HPDE6-E6E7 (cell line): ENCODE measurements around the gene TPSD1.
"Not testable (repeated sequence)": the region's sequence is repeated elsewhere in the genome, so short reads cannot be mapped to it uniquely, and the experiment has no call there.

ENCODE experiments used
- DNase-seq: peaks from one replicate; pipeline ENCODE4 v3.0.0; 2011; ENCODE audit warnings: missing footprints; ENCODE audit errors: extremely low spot score

The TPSD1 gene

GRCh38 chr16:1262846-1263221, 7.0 kb downstream of the TPSD1 start:
- DNase-seq, result no peak

DNA sequence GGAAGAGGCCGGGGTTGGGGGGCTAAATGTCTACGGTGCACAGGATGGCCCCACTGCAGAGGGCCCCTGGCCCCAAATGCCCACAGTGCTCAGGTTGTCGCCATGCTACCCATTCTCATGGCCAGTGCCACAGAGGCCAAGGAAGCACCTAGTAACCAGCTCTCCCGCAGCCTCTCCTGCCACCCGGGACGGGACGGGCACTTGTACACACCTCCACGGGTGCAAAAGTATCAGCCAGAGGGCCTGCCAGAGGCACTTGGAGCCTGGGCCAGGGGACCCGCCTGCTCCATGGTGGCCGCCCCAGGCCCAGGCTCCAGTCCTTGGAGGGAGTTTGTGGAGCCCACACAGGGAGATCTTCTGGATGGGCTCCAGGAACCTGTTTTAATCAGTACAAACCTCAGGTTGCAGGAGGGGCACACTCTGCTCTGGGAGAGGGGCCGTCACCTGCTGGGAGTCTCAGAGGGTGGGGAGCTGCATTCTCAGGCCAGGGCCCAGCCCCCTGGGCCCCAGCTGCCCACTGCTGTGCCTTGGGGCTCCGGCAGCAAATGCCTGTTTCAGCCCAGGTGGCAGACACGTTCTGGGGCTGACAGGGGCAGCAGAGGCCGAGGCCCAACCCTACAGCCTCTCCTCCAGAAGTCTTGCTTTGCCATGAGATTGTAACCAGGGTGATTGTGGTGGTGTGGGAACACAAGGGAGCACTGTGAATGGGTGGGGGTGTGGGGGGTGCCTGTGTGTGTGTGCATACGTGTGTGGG, 7.9 kb downstream of the TPSD1 start:
- DNase-seq, result no peak

- no peak for DNase-seq
Measured at GRCh38 chr16:1264345-1265089, 8.6 kb downstream of the TPSD1 start.

DNA sequence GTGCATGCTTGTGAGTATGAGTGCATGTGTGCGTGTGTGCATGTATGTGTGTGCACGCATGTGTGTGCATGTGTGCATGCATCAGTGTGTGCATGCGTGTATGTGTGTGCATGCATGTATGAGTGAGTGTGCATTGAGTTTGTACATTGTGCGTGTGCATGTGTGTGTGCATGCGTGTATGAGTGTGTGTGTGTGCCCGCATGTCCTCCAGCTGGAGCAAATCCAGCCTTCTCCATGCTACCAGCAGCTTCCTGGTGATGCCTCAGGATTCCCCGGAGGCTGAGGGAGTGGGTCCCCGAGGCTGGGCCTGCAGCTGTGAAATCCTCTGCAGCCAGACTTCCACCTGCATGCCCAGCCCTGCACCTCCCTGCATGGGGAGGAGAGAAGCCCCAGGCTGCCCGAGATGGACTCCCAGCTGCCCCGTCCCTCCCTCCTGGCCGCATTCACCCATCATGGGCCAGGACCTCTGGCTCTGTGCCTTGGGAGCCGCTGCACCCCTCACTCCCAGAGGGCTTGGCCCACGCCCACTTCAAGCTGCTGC, 9.3 kb downstream of the TPSD1 start:
- no peak for DNase-seq

DNA sequence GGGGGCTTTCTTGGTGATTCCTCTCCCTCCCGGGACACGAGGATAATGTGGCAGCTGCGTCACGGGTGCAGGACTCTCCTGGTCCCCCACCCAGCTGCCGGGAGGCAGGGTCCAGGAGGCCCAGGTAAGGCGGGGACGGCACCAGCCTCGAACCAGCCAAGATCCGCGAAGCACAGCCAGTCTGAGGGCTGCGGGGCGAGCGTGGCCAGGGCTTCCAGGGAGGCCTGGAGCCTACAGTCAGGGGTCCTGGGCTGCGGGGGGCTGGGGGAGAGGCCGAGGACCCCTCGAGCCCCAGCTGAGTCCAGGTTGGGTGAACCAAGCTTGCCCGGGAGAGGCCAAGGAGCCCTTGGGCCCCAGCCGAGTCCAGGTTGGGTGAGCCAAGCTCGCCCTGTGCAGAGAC, 10.0 kb downstream of the TPSD1 start:
- DNase-seq, result no peak

- not testable (repeated sequence) for DNase-seq
Measured at GRCh38 chr16:1269418-1269817, 13.5 kb downstream of the TPSD1 start.

DNA sequence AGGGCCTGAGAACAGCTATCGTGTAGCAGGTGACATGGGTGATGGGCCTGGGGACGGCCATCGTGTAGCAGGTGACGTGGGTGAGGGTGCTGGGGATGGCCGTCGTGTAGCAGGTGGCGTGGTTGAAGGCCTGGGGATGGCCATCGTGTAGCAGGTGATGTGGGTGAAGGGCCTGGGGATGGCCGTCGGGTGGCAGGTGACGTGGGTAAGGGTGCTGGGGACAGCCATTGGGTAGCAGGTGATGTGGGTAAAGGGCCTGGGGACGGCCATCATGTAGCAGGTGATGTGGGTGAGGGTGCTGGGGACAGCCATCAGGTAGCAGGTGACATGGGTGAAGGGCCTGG, 15.5 kb downstream of the TPSD1 start:
- DNase-seq, result no peak

DNA sequence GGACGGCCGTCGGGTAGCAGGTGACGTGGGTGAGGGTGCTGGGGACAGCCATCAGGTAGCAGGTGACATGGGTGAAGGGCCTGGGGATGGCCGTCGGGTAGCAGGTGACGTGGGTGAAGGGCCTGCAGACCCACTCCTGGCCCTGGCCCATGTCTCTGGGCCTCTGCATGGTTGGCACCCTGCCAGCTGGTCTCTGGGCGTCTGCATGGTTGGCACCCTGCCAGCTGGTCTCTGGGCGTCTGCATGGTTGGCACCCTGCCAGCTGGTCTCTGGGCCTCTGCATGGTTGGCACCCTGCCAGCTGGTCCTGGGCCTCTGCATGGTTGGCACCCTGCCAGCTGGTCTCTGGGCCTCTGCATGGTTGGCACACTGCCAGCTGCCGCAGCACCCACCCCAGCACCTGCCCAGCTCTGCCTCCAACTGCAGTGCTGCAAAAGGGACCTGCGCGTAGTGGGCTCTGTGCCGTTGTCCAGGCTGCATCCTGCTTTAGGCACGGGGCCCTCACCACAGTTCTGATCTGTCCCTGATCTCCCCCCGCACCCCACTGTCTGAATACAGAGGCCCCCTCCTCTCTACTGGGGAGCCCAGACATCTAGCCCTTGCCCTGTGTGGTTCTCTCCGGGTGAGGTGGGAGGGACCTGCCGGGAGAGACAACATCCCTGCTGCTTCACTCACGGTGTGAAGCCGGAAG, 16.0 kb downstream of the TPSD1 start:
- DNase-seq, result not testable (repeated sequence)

GRCh38 chr16:1272453-1273198, 16.8 kb downstream of the TPSD1 start:
- no peak for DNase-seq

GRCh38 chr16:1273816-1274215, 17.9 kb downstream of the TPSD1 start:
- DNase-seq, result no peak

DNA sequence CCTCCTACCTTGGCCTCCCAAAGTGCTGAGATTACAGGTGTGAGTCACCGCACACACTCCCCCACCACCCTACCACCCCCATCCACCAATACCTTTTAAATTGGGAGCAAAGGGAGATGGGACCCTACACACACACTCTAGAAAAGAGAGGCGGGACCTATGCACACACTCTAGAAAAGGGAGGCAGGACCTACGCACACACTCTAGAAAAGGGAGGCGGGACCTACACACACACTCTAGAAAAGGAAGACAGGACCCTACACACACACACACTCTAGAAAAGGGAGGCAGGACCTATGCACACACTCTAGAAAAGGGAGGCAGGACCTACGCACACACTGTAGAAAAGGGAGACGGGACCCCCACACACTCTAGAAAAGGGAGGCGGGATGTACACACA, 18.9 kb downstream of the TPSD1 start:
- DNase-seq, result no peak

DNA sequence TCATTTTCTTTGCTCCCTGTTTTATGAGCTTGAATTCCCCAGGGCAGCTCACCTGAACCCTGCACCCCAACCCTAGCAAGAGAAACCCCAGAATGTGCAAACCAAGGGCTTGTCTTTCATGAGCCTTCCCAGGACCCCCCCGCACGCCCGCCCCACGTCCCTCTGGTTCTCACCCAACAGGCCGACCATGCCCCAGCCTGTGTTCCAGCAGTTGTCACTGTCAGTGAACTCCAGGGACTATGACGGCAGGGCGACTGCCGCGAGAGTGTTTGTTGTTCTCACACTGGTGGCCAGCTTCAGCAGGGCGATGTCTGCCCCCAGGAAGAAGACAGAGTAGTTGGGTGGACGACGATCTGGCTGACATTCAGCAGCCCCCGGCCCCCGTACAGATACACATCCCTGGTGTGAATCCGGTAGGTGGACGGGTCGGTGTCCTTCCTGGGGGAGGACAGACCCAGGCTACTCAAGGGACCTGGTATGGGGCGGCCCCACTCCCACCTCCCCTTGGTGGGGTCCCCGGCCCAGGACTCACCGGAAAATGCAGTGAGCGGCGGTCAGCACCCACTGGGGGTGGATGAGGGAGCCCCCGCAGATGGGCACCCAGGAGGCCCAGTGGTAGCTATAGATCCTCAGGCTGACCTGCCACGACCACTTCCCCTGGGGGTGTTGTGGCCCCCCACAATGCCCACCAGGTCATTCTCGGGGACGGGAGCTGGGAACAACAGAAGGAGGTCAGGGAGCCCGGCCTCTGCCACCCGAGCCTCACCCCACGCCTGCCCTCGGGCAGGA, 20.1 kb downstream of the TPSD1 start:
- DNase-seq, result no peak

DNA sequence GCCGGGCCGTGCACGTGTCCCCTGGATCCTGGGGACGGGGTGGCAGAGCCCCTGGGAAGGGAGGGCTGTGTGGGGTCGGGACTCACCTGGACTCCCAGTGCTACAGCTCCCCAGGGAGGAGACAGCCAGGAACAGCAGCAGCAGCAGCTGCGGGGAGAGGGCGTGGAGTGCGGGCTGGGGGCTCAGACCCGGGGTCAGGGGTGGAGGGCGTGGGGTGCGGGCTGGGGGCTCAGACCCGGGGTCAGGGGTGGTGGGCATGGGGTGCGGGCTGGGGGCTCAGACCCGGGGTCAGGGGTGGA, 20.7 kb downstream of the TPSD1 start:
- DNase-seq, result no peak

DNA sequence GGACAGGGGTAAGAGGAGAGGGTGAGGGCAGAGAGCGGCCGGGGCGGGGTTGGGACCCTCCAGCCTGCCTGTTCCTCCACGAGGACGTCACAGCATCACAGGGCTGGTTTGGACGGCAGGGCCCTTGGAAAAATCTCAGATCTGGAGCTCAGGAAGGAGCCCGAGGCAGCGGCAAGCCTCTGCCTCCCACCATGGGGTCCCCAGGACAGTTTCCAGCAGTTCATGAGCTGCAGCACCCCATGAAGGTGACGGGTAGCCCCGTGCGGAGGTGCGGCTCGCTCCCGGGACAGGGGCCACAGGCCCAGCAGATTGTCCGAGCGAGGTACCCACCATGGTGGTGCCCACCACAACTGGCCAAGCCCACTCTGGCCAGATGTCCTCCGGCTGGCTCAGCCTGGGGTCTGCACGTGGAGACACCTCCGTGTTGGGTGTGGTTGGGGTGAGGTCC, 21.3 kb downstream of the TPSD1 start:
- DNase-seq, result no peak

DNA sequence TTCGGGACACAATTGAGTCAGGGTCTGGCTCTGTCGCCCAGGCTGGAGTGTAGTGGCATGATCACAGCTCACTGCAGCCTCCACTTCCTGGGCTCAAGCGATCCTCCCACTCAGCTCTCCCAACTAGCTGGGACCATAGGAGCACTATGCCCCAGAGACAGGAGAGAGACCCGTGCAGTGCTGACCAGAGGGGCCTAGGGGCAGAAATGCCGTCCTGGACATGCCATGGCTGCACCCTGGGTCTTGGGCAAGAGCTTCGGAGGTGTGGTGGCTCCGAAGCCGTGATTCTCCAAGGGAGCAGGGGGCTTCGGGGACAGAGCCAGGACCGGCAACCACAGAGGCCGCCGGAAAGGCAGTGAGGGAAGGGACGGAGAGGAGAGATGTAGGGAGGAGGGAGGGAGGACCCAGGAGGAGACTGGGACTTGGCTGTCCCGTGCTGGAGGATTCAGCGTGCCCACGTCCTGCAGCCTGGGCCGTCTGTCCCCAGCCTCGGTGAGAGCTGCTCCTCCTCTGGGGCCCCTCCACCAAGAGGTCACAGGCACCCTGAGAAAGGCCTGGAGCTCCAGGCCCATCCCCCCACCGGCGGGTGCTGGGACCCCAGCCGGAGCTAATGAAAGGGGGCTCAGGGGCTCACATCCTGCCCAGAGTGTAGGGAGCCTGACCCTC, 21.9 kb downstream of the TPSD1 start:
- no peak for DNase-seq

GRCh38 chr16:1278477-1278876, 22.6 kb downstream of the TPSD1 start:
- DNase-seq, result no peak

- DNase-seq, result no peak
Measured at GRCh38 chr16:1279081-1279944, 23.4 kb downstream of the TPSD1 start.

- no peak for DNase-seq
Measured at GRCh38 chr16:1279945-1280589, 24.2 kb downstream of the TPSD1 start.

DNA sequence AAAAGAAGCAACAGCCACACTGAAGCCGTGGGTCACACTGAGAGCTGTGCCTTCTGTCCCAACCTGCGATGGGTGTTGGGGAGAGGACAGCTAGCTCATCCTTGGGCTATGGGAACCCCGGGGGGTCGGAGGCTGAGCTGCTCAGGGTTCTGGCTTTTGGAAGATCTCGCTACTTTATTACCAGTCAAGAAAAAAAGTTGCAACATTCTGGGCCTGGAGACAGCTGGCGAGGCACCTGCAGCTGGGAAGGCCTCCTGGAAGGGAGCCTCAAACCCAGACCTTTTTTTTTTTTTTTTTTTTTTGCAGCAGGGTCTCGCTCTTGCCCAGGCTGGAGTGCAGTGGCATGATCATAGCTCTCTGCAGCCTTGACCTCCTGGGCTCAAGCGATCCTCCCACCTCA, 24.9 kb downstream of the TPSD1 start:
- no peak for DNase-seq
